Loucy (cell line): ENCODE results near the gene ABLIM2.

Experiments
- EZH2phosphoT487 ChIP-seq: fragments of 200-600 bp; IDR thresholded peaks from 2 replicates; pipeline ENCODE4 v1.6.1; 2018; ENCODE audit warnings: antibody characterized with exemption, mild to moderate bottlenecking, moderate library complexity, borderline replicate concordance
- TF ChIP-seq, protein P1 (sequence below): fragments of 200-600 bp; sonication (generic); conservative IDR thresholded peaks from 2 replicates; pipeline ENCODE4 v1.5.1; 2014; ENCODE audit warnings: mild to moderate bottlenecking, antibody characterized with exemption, low read length

DNA sequence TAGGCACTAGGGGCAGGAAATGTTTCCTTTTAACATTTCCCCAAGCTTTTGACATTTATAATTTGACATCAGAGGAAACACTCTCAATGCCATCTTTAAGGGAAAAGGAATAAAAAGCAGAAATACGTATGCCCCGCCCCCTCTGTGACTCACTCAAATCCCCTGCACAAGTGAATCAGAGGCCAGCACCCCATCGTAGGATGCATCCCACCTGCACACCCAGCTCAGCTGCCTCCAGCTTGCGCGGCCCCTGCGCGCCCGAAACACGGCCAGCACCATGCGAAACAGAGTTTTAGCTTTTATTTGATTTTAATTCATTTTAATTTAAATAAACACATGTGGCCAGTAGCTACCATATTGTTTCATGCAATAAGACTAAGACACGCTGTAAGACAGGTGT lies 29.5 kb downstream of the ABLIM2 start:
- TF ChIP-seq, protein P1, sequence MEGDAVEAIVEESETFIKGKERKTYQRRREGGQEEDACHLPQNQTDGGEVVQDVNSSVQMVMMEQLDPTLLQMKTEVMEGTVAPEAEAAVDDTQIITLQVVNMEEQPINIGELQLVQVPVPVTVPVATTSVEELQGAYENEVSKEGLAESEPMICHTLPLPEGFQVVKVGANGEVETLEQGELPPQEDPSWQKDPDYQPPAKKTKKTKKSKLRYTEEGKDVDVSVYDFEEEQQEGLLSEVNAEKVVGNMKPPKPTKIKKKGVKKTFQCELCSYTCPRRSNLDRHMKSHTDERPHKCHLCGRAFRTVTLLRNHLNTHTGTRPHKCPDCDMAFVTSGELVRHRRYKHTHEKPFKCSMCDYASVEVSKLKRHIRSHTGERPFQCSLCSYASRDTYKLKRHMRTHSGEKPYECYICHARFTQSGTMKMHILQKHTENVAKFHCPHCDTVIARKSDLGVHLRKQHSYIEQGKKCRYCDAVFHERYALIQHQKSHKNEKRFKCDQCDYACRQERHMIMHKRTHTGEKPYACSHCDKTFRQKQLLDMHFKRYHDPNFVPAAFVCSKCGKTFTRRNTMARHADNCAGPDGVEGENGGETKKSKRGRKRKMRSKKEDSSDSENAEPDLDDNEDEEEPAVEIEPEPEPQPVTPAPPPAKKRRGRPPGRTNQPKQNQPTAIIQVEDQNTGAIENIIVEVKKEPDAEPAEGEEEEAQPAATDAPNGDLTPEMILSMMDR: no peak
- TF ChIP-seq EZH2phosphoT487: no peak
